Measurements from ENCODE around the gene NMT1. TPM values are rescaled to one million over a fixed set of nuclear protein-coding genes. Genes with fewer than 3 reads are reported as not detected.

NMT1 gene
- total RNA-seq, 2 donors from 2014 or later = 71.8 to 83.5 TPM

GRCh38 chr17:45138911-45139532, 77.9 kb downstream of the NMT1 start:
- peak; percentile 70 for DNase-seq (ENCODE audit: low spot score)
- intact Hi-C loops (cut with DNase I) = loop anchor here (5.0 to 10.0 kb wide), 3 partner anchors 58 to 246 kb away; partner anchors contain the start of gene GFAP (in 1 of the 2)

DNA sequence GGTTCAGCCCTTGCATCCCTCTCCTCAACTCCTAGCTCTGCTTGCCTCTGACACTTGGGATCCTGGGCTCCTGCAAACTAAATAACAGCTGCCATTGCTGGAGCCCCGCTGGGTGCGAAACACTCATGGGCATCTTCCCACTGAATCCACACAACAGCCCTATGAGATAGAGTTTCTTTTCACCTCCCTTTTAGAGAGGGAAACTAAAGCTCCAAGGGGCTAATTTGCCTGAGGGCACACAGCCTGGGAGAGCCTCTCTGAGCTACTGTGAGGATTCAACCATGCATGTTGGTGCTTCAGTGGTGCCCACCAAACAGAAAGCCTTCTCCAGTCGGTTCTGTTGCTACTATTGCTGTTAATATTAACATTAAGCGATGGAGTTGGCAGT, 78.4 kb downstream of the NMT1 start:
- intact Hi-C loops (cut with DNase I) = loop anchor here (5.0 to 10.0 kb wide), 3 partner anchors 58 to 245 kb away; partner anchors contain the start of gene GFAP (in 1 of the 2)
- peak; percentile 69 for DNase-seq (ENCODE audit: low spot score)

DNA sequence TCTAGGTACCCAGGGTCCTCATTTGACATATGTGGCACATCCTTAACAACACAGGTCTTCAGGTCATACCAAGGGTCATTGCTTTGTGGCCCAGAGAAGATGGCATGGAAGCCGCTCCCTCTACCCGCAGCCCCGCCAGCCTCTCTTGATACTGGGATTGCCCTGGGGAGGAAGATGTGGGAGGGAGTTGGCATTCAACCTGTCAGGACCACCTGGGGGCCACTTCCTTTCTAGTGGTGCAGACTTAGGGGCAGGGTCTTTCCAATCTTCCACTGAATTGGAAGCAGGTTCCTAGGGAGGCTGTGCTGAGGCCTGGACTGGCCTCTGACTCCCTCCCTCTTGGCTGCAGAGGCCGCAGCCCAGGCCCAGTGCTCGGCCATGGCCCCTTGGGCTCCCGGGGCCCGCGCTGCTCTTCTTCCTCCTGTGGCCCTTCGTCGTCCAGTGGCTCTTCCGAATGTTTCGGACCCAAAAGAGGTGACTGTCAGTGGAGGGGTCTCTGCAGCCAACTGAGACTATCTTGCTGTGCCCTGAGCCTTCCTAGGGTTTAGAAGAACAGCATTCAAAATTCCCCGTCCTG, 82.1 kb downstream of the NMT1 start:
- peak; percentile 72 for DNase-seq (ENCODE audit: low spot score)
- intact Hi-C loops (cut with DNase I) = no loop called here

- intact Hi-C loops (cut with DNase I) = no loop called here
Observed at GRCh38 chr17:45143767-45144198, 82.7 kb downstream of the NMT1 start.

GRCh38 chr17:45144199-45145034, 83.3 kb downstream of the NMT1 start:
- intact Hi-C loops (cut with DNase I) = loop anchor here in 1 of 2 donors (5.0 kb wide), 1 partner anchor 173 kb away; the partner anchor contains the start of gene MAP3K14
- peak; percentile 88 for DNase-seq (ENCODE audit: low spot score)

More at GRCh38 chr17:45143767-45144198, 82.7 kb downstream of the NMT1 start:
- peak; percentile 98 for DNase-seq (ENCODE audit: low spot score)

GRCh38 chr17:45145035-45145389, 83.9 kb downstream of the NMT1 start:
- no peak for DNase-seq (ENCODE audit: low spot score)
- intact Hi-C loops (cut with DNase I) = loop anchor here in 1 of 2 donors (5.0 kb wide), 1 partner anchor 172 kb away; the partner anchor contains the start of gene MAP3K14

- intact Hi-C loops (cut with DNase I) = loop anchor here in 1 of 2 donors (5.0 kb wide), 1 partner anchor 171 kb away; the partner anchor contains the start of gene MAP3K14
- DNase-seq (ENCODE audit: low spot score) = peak; percentile 77
Observed at GRCh38 chr17:45146166-45146565, 85.0 kb downstream of the NMT1 start.

GRCh38 chr17:45146592-45146889, 85.4 kb downstream of the NMT1 start:
- intact Hi-C loops (cut with DNase I) = loop anchor here in 1 of 2 donors (5.0 kb wide), 1 partner anchor 171 kb away; the partner anchor contains the start of gene MAP3K14
- no peak for DNase-seq (ENCODE audit: low spot score)

DNA sequence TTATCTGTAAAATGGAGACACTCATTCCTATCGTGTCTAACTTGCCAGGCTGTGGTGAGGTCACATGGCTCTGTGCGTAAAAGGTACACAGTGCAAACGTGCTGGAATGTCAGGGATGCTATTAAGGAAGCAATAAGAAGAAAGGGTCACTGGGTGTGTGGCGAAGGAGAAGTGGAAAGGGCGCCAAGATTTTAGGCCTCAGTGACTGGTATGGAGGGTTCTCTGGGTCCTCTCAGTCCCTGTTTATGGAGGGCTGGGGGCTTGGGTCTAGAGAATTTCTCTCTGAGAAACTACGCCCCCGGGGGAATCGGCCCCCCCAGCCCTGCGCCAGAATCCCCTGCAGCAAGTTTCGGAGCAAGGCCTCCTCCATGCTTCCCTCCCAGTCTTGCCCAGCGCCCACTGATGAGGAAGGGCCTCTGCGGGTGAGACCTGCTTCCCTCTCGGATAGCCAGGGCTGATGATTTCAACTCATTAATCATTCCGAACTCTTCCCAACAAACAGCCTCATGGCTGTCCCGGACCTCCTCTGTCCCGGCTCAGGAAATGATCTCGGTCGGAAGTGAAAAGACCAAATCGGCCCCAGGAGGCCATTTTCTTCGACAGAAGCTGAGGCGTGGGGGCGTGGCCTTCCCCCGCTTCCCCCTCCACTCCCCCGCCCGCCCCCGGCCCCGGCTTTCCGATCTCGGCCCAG, 85.9 kb downstream of the NMT1 start:
- intact Hi-C loops (cut with DNase I) = loop anchor here in 1 of 2 donors (5.0 kb wide), 1 partner anchor 170 kb away; the partner anchor contains the start of gene MAP3K14
- peak; percentile 83 for DNase-seq (ENCODE audit: low spot score)

GRCh38 chr17:45147581-45148182, 86.6 kb downstream of the NMT1 start:
- DNase-seq (ENCODE audit: low spot score) = peak; percentile 95

DNA sequence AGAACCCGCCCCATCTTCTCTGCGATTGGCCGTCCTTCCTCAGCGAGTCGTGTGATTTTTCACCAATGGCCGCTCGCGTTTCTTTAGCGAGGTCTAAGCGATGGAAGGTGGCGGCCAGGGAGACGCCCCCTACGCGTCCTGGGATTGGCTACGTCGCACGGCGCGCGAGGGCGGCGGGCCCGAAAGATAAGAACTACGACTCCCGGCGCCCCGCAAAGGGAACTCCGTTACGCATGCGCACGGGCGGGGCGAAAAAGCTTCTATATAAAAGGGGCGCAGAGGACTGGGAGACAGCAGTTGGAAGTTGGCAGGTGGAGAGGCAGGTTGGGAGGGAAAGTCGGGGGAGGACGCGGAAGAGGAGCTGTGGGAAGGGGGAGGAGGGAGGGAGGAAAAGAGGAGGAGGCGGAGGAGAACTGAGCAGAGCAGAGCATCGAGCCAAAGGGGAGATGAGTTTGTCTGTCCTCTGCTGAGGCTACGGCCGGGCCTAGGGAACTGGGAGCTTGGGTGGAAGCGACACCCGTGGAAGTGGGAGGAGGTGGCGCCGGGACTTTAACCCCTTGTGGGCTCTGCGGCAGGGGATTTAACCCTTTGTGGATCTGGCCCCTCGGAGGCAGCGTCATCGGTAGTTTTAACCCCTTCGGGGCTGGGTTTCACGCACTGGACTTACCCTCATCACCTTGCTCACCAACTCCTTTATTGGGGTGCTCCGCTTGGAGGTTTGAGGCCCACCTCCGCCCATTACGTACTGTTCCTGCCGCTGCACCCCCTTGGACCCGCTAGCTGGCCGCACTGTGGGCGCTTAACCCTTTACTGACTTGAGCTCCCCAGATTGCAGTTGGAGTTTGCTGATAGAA, 87.3 kb downstream of the NMT1 start, which contains the start of gene HEXIM1:
TSS of gene HEXIM1 (plus strand) at position 293 of the 854 bp plus-strand sequence. CDS start 716 bp downstream, outside the sequence.
- DNase-seq (ENCODE audit: low spot score) = peak; percentile 100
- intact Hi-C loops (cut with DNase I) = loop anchor here in 1 of 2 donors (5.0 kb wide), 1 partner anchor 169 kb away; the partner anchor contains the start of gene MAP3K14

More at GRCh38 chr17:45147581-45148182, 86.6 kb downstream of the NMT1 start:
- intact Hi-C loops (cut with DNase I) = loop anchor here in 1 of 2 donors (5.0 kb wide), 1 partner anchor 170 kb away; the partner anchor contains the start of gene MAP3K14

DNA sequence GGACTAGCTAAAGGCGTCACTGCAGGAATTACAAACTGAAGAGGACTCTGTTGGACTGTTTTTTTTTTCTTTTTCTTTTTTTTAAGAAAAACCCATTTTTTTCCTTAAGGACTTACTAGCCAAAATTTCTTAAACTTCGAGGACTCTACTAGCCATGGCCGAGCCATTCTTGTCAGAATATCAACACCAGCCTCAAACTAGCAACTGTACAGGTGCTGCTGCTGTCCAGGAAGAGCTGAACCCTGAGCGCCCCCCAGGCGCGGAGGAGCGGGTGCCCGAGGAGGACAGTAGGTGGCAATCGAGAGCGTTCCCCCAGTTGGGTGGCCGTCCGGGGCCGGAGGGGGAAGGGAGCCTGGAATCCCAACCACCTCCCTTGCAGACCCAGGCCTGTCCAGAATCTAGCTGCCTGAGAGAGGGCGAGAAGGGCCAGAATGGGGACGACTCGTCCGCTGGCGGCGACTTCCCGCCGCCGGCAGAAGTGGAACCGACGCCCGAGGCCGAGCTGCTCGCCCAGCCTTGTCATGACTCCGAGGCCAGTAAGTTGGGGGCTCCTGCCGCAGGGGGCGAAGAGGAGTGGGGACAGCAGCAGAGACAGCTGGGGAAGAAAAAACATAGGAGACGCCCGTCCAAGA, 88.0 kb downstream of the NMT1 start:
- intact Hi-C loops (cut with DNase I) = loop anchor here in 1 of 2 donors (5.0 kb wide), 1 partner anchor 168 kb away; the partner anchor contains the start of gene MAP3K14
- peak; percentile 96 for DNase-seq (ENCODE audit: low spot score)

DNA sequence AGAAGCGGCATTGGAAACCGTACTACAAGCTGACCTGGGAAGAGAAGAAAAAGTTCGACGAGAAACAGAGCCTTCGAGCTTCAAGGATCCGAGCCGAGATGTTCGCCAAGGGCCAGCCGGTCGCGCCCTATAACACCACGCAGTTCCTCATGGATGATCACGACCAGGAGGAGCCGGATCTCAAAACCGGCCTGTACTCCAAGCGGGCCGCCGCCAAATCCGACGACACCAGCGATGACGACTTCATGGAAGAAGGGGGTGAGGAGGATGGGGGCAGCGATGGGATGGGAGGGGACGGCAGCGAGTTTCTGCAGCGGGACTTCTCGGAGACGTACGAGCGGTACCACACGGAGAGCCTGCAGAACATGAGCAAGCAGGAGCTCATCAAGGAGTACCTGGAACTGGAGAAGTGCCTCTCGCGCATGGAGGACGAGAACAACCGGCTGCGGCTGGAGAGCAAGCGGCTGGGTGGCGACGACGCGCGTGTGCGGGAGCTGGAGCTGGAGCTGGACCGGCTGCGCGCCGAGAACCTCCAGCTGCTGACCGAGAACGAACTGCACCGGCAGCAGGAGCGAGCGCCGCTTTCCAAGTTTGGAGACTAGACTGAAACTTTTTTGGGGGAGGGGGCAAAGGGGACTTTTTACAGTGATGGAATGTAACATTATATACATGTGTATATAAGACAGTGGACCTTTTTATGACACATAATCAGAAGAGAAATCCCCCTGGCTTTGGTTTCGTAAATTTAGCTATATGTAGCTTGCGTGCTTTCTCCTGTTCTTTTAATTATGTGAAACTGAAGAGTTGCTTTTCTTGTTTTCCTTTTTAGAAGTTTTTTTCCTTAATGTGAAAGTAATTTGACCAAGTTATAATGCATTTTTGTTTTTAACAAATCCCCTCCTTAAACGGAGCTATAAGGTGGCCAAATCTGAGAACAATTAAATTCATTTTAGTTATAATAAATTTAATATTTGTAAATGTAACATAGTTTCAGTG, 88.8 kb downstream of the NMT1 start:
- intact Hi-C loops (cut with DNase I) = loop anchor here in 1 of 2 donors (5.0 kb wide), 1 partner anchor 167 kb away; the partner anchor contains the start of gene MAP3K14
- peak; percentile 93 for DNase-seq (ENCODE audit: low spot score)

DNA sequence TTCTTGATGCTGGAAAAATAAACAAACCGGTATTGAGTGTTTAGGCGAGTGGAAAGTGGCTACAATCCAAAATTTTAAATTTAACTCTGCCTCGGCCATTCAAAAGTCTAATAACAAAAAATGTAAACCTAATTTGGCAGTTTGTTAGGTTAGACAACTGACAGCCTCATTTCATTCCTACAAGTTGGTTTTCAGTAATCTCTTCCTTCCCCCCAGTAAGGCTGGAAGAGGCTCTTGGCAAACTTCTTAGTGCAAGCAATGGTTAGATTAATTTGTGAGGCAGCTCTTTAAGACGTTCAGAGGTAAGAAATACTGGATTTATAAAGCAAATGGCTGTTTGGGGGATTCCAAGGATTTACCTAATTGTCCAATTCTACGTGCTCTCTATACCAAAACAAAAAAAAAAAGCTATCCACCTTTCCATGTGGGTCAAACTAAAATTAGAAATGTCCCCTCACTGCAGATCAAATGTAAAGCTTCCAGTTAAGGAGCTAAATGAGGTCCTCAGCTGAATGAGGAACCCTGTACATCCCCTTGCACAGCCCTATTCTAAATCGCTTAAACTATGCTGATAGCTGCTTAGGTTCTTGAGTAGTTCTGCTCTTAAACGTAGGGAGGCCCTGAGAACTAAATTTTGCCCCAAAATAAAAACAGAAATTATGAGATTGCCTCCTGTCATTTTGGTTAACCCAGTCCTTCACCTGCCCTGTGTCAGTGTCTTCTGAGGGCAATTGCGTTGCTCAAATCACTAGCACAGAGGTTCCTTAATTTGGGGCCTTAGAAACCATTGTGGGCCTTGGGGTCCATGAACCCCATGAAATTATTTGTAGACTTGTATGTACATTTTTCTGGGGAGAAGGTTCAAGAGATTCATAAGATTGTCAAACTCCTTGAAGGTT, 90.0 kb downstream of the NMT1 start:
- intact Hi-C loops (cut with DNase I) = no loop called here
- DNase-seq (ENCODE audit: low spot score) = no peak

GRCh38 chr17:45155029-45155428, 93.9 kb downstream of the NMT1 start:
- intact Hi-C loops (cut with DNase I) = no loop called here
- DNase-seq (ENCODE audit: low spot score) = no peak

Data from posterior vena cava (tissue), 2 donors.